ENCODE data around the gene KRTAP10-11. TPM values are rescaled to one million over a fixed set of nuclear protein-coding genes. Genes with fewer than 3 reads are reported as not detected.

KRTAP10-11 gene
- total RNA-seq, 4 donors from 2014 or later = not detected

DNA sequence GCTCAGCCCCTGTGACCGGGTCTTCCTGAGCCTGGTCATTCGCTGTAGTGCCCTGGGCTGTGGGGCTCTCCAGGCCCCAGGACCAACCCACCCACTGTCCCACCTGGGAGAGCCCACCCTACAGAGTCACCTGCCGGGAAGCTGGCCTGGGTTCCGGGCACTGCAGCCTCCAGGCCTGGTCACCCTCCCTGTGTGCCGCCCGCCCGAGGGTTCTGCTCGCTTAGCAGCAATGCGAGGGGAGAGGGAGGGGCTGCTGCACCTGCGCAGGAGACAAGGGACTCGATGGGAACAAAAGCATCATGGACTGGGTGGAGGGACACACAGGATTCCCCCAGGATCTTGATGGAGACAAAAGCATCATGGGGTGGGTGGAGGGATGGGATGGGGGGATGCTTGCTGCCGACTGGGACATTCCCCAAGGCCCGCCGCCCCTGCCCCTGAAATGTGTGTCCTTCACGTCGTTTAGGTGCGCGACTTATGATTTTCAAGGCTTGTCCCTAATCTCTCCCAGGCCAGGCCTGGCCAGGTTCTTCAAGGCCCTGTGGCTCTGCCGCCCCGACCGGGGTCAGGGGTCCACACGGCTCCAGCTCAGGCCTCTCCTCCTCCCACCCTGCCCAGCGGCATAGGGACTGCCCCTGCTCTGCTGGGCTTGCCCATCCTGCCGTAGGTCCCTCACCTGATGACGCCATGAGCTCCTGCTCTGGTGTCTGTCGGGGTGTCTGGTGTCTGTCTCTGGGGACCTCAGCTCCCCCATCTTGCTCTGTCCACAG is 32.6 kb upstream of the KRTAP10-11 start:
- no peaks in the 10 kb centered on the region for H3K36me3 ChIP-seq
- DNase-seq = no peak
- WGBS, 2 donors = 92 to 96% methylated on average over 12 to 20 of the region's 26 CpGs
- H3K4me3 ChIP-seq (replicated peaks in 1 of 3) = no peak overlapping the region
- no peaks in the 10 kb centered on the region for H3K4me1 ChIP-seq
- H3K9me3 ChIP-seq = no peaks in the 10 kb centered on the region
- H3K27me3 ChIP-seq = no peaks in the 10 kb centered on the region
- H3K27ac ChIP-seq = no peak overlapping the region
- TF ChIP-seq POLR2A (IDR thresholded peaks at IDR 0.05) = no peak
- TF ChIP-seq, protein P1, sequence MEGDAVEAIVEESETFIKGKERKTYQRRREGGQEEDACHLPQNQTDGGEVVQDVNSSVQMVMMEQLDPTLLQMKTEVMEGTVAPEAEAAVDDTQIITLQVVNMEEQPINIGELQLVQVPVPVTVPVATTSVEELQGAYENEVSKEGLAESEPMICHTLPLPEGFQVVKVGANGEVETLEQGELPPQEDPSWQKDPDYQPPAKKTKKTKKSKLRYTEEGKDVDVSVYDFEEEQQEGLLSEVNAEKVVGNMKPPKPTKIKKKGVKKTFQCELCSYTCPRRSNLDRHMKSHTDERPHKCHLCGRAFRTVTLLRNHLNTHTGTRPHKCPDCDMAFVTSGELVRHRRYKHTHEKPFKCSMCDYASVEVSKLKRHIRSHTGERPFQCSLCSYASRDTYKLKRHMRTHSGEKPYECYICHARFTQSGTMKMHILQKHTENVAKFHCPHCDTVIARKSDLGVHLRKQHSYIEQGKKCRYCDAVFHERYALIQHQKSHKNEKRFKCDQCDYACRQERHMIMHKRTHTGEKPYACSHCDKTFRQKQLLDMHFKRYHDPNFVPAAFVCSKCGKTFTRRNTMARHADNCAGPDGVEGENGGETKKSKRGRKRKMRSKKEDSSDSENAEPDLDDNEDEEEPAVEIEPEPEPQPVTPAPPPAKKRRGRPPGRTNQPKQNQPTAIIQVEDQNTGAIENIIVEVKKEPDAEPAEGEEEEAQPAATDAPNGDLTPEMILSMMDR (IDR thresholded peaks at IDR 0.05) = no peak
- intact Hi-C loops (cut with DNase I) = no loop called here

DNA sequence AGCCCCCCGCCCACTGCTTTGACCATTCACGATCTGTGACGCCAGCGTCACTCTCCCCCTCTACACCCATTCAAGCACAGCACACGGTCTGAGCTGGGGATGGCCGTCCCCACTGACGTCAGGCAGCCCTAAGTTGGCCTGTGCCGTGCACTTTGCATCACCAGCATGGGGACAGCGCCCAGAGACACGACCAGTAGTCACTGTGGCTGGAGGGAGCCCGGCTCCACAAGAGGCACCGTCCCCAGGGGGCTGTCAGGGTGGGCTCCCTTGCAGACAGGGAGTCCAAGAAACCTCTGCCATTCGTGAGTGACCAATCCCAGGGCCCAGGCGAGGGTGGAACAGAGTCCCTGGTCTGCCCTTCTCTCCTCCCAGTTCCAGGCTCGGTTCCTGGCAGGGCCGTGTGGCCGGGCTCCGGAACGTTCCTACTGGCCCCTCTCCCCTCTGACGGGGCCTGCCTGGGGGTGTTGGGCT is 32.0 kb upstream of the KRTAP10-11 start:
- WGBS, 2 donors = 81 to 86% methylated on average over 18 to 20 of the region's 20 CpGs
- H3K4me1 ChIP-seq = no peaks in the 10 kb centered on the region
- no peak overlapping the region for H3K27ac ChIP-seq
- no peak for DNase-seq
- no peaks in the 10 kb centered on the region for H3K27me3 ChIP-seq
- no peaks in the 10 kb centered on the region for H3K36me3 ChIP-seq
- TF ChIP-seq POLR2A (IDR thresholded peaks at IDR 0.05) = no peak
- TF ChIP-seq, protein P1 (IDR thresholded peaks at IDR 0.05) = no peak
- no peak overlapping the region for H3K4me3 ChIP-seq (replicated peaks in 1 of 3)
- intact Hi-C loops (cut with DNase I) = no loop called here
- no peaks in the 10 kb centered on the region for H3K9me3 ChIP-seq

DNA sequence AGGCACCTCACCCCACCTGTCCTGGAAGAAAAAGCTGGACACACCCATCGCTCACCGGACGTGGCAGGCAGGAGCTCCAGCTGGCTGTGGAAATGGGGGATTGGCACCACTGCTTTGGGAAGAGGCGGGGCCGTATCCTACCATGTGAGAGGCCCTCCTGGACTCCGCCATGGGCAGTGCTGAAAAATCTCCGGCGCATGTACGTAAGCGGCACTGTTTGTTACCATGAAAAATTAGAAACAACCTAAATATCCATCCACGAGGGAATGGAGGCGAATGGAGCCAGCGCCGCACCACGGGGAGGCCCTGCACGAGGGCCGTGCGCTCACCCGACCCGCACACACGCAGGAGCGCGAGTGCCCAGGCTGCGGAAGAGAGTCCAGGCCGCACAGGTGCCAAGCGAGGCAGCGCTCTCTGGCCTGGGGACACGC is 31.2 kb upstream of the KRTAP10-11 start:
- 91 to 93% methylated on average over 28 of the region's 28 CpGs for WGBS, 2 donors
- Histone ChIP-seq H3K27me3 (no peaks in the 10 kb centered on the region), H3K27ac (no peak overlapping the region), H3K36me3 (no peaks in the 10 kb centered on the region), H3K9me3 (no peaks in the 10 kb centered on the region), H3K4me3 (replicated peaks in 1 of 3) (no peak overlapping the region), H3K4me1 (no peaks in the 10 kb centered on the region)
- intact Hi-C loops (cut with DNase I) = no loop called here
- no peak for TF ChIP-seq POLR2A (IDR thresholded peaks at IDR 0.05)
- TF ChIP-seq, protein P1 (IDR thresholded peaks at IDR 0.05) = no peak
- no peak for DNase-seq

DNA sequence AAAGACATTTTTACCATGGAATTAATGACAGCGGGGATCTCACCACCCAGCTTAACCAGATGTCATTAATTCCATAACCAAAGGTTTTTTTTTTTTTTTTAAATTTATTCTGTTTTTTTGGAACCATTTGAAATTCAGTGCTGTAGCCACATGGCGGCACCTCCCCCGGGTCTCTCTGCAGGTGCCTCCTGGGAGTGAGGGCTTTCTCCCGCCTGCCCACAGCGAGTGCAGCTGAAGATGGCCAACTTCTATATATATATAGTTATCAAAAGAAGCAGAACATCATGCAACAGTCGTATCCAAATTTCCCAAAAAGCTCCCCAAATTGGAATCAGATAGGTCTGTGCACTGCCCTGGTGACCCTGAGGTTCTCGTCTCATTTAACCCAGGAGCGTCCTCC is 30.7 kb upstream of the KRTAP10-11 start:
- 82 to 92% methylated on average over 8 of the region's 8 CpGs for WGBS, 2 donors
- Histone ChIP-seq H3K4me1 (no peaks in the 10 kb centered on the region), H3K36me3 (no peaks in the 10 kb centered on the region), H3K27ac (no peak overlapping the region), H3K27me3 (no peaks in the 10 kb centered on the region), H3K4me3 (replicated peaks in 1 of 3) (no peak overlapping the region), H3K9me3 (no peaks in the 10 kb centered on the region)
- no peak for DNase-seq
- TF ChIP-seq, protein P1 (IDR thresholded peaks at IDR 0.05) = no peak
- no peak for TF ChIP-seq POLR2A (IDR thresholded peaks at IDR 0.05)
- intact Hi-C loops (cut with DNase I) = no loop called here

DNA sequence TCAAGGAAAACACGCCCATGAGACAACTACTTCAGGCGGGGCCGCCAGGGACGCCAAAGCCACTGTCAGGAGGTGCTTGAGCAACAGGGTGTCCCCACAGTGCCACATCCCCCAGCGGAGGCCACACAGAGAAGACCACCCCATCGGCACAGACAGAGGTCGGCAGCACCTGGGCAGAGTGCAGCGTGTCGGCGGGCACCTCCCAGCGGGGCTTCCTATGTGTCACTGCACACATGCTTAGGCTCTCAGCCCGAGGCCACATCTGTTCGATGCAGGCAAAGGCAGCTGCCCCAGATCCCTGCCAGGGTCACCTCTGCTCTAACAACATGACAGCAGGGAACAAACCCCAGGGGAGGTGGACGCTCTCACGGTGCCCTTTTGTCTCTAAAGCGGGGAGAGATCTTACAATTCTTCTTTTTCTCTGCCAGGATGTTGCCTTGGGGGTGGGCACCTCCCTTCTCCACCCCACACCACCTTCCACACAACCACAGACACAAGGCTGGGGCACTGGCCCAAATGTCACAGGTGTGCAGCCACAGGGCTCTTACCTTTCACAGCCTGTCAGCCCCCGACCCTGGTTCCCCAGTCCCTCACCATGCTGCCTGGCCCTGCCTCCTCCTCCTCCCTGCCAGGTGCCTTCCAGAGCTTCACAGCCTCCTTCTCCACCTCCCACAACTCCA is 30.2 kb upstream of the KRTAP10-11 start:
- no peak for DNase-seq
- Histone ChIP-seq H3K4me3 (replicated peaks in 1 of 3) (no peak overlapping the region), H3K27ac (no peak overlapping the region), H3K36me3 (no peaks in the 10 kb centered on the region), H3K9me3 (no peaks in the 10 kb centered on the region), H3K4me1 (no peaks in the 10 kb centered on the region), H3K27me3 (no peaks in the 10 kb centered on the region)
- intact Hi-C loops (cut with DNase I) = no loop called here
- WGBS, 2 donors = 77 to 88% methylated on average over 13 of the region's 17 CpGs
- TF ChIP-seq, protein P1 (IDR thresholded peaks at IDR 0.05) = no peak
- no peak for TF ChIP-seq POLR2A (IDR thresholded peaks at IDR 0.05)
